ENCODE measurements around the gene ADCY2.
A peak's percentile ranks its signal among the peaks of the same experiment; 100 is the strongest.

ADCY2 gene

GRCh38 chr5:7849681-7850394 lies 453.9 kb downstream of the ADCY2 start:
- DNase-seq: no peak

DNA sequence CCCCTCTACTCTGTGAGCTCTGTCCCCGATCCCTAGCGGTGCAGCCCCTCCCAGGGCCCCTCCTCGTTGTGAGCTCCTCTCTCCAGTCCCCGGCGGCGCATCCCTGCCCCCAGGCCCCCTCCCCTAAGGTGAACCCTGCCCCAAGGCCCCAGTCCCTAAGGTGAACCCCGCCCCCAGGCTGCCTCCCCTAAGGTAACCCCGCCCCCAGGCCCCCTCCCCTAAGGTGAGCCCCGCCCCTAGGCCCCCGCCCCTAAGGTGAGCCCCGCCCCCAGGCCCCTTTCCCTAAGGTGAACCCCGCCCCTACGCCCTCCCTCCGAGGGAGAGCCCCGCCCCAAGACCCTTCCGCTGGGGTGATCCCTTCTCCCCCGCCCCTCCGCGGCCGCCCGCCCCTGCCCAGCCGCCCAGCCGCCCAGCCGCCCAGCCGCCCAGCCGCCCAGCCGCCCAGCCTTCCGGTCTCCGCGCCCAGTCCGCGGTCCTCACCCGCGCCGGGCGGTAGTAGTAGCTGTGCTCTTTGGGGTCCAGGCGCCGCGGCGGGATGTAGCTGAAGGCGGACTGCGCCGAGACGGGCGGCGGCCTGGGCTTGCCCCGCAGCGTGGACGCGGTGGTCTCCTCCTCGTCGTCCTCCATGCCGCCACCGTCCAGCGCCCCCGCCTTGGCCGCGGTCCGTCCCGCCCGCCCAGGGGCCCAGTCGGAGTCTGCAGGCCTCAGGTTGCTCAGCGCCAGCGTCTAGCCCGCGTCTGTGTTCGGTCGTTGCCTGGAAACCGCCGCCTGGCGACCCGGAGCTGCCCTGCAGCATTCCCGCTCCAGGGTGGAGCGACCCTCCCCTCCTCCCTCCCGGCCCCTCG lies 454.7 kb downstream of the ADCY2 start, which contains the start of gene CFAP90:
Gene CFAP90 (minus strand): TSS at position 739 of the 845 bp plus-strand sequence. CDS start 112 bp downstream, at position 627.
- no peak for DNase-seq

GRCh38 chr5:7851240-7851592 lies 455.3 kb downstream of the ADCY2 start:
- no peak for DNase-seq

- no peak for DNase-seq
Measured at GRCh38 chr5:7851617-7852289, 455.8 kb downstream of the ADCY2 start.

GRCh38 chr5:7852542-7852941 lies 456.6 kb downstream of the ADCY2 start:
- peak; percentile 9 for DNase-seq

DNA sequence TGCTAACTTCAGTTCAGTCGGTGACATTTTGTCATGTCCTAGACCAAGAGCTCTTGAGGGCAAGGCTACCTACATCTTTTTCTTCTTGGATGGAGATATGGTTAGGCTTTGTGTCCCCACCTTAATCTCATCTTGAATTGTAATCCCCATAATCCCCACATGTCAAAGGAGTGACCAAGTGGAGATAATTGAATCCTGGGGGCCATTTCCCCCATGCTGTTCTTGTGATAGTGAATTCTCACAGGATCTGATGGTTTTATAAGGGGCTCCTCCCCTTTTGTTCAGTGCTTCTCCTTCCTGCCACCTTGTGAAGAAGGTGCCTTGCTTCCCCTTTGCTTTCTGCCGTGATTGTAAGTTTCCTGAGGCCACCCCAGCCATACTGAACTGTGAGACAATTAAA lies 457.1 kb downstream of the ADCY2 start:
- DNase-seq: no peak

GRCh38 chr5:7855611-7856010 lies 459.7 kb downstream of the ADCY2 start:
- DNase-seq: no peak

GRCh38 chr5:7856855-7857254 lies 460.9 kb downstream of the ADCY2 start:
- DNase-seq: peak; percentile 43

DNA sequence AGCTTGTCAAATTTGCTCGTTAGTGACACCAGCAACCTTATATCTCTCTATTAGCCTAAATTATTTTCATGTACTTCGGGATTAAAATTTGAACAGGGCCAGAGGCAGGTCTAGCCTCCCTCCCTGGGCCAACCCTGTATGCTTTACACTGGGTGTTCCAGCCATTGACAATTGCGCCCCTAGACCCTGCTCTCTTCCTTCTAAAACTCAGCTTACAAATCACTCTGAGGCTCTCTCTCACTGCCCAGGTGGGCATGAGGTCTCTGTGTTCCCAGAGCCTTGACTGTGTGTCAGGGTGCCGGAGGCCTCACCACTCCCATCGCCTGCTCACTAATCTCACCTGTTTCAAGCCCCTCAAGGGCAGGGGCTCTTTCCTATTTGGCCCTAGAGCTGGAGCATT lies 461.4 kb downstream of the ADCY2 start:
- DNase-seq: no peak

- DNase-seq: no peak
Measured at GRCh38 chr5:7857926-7858632, 462.1 kb downstream of the ADCY2 start.

- no peak for DNase-seq
Measured at GRCh38 chr5:7866196-7866595, 470.3 kb downstream of the ADCY2 start.

GRCh38 chr5:7867260-7867659 lies 471.3 kb downstream of the ADCY2 start:
- no peak for DNase-seq

DNA sequence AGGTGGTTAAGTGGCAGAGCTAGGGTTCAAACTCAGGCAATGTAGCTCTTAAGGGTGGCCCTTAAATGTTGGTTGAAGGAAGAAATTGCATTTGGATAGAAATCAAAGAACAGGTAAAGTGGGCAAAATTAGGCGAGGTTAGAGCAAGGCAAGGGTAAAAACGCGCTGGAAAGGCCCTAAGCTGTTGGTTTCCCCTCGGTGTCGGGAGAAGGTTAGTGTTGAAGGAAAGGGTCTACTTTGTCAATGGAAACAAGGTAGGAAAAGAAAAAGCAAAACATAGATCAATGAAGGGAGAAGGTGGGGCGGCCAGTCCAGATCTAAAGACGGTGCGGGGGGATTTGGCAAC lies 472.5 kb downstream of the ADCY2 start:
- DNase-seq: no peak

DNA sequence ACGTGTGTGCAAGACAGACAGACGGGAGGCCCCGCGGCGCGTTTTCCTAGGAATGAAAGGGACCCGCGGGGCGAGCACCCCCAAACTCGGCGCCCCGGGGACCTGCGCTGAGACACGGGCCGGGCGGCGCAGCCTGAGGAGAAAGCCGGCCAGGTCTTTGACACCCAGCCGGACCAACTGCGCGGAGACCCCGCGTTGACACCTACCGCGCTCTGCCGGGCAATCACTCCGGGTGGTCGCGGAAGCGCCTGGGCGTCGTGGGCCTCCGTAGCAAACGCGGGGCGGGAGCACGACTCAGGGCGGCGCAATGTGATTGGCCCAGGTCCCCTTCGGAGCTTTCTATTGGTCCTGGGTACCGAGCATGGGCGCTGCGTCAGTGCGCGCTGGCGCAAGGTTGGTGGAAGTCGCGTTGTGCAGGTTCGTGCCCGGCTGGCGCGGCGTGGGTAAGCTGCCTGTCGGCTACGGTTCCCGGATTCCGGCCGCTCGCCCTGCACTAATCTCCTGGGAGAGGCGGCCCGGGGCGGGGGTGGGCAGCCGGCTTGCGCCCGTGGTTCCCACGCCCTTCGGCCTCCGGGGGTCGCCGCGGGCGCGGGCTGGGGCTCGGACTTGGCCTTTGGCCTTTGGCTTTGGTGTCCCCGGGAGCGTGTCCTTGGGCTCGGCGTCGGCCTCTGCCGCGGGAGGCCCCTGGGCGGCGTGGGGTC lies 473.0 kb downstream of the ADCY2 start, which contains the start of the genes FASTKD3 and MTRR:
Gene FASTKD3 (minus strand): TSS at position 259 of the 701 bp plus-strand sequence. CDS start 948 bp downstream, outside the sequence.
Gene MTRR (plus strand): TSS at position 376 of the 701 bp plus-strand sequence. CDS start 1,647 bp downstream, outside the sequence.
- peak; percentile 95 for DNase-seq

DNA sequence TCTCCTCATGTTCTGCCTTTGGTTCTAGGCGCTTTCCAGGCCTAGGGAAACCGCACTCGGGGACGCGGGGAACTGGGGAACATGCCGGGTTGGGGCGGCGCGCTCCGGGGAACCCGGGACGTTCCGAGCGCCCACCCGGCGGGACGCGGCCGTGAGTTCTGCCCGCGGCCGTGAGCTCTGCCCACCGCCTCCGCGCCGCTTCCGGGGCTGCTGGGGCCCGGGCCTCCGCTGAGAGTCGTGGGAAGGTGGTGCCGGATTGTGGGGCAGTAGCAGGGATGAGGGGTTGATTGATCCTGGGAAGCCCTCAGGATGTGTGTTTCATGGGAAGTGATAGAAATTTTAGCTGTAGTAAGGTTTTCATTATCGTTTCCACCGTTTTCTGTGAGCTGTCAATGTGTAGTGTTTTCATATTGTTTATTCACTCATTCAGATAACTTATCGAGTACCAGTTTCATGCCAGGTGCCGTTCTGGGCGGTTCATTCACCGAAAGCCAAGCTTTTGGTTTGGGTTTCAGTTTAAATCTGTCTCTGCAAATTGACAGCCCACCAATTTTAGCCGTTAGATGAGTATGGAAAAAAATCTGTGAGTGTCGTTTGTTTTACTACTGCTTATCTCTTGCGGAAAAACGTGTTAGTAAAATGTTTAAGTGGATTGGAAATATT lies 473.7 kb downstream of the ADCY2 start:
- DNase-seq: peak; percentile 43

DNA sequence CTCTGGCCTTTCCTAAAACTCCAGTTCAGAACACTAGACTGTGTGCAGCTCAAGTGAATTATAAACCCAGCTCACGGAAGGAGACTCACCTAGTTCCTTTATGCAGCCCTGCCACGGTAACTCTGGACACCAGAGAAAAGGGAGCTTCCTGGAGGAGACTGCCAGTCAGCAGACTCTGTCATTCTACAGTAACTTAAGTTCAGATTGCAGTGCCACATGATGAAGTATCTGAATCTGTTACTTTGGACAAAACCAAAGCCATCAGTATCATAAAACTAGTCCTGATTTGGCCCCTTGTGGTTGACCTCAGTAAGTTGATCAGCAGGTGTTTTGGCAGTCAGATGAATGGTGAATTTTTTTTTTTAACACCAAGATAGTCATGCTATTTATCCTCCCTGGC lies 475.7 kb downstream of the ADCY2 start:
- no peak for DNase-seq

GRCh38 chr5:7872517-7873130 lies 476.7 kb downstream of the ADCY2 start:
- no peak for DNase-seq

DNA sequence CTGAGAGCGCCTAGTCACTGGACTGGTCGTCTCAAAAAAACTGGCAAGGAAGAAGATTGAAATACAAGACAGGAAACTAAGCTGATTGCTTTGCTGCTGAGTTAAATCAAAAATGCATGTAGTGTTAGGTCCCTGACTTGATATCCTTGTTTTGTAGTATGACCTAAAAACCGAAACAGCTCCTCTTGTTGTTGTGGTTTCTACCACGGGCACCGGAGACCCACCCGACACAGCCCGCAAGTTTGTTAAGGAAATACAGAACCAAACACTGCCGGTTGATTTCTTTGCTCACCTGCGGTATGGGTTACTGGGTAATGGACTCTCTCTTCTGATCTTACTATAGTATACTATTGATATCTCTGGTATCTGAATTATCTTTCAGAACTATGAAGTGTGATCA lies 477.3 kb downstream of the ADCY2 start:
- no peak for DNase-seq

DNA sequence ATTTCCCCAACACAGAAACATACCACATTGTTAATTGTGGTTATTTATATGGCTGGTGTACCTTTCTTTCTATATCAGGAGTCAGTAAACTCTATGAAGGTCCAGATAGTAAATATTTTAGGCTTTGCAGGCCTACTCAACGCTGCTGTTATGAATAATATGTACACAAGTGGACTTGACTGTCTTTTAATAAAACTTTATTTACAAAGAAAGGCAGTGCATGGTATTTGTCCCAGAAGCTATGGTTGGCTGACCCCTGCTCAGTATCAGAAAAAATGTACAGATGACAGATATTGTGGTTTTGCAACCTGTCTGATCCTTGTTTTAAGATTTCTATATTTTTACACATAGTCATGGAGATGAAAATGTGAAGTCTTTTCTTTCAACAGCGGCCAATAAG lies 478.7 kb downstream of the ADCY2 start:
- DNase-seq: no peak

DNA sequence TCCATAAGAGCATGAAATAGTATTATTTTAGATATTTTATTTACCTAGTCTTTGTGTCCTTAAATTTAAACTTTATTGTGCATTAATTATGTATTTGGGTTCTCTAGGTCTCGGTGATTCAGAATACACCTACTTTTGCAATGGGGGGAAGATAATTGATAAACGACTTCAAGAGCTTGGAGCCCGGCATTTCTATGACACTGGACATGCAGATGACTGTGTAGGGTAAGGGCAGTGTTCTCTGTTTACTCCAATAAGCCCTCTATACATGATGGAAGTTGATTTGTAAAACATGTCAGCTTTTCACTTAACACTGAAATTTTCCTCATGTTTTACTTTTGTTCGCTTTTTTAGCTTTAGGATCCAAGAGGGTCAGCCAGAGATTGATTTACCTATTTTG lies 479.2 kb downstream of the ADCY2 start:
- no peak for DNase-seq

GRCh38 chr5:7876867-7877266 lies 480.9 kb downstream of the ADCY2 start:
- peak; percentile 37 for DNase-seq
